ENCODE data around the gene PRRT4.

Gene PRRT4

GRCh38 chr7:128344431-128344774 lies 17.1 kb downstream of the PRRT4 start:
- no peak for DNase-seq (ENCODE audit: low read depth)

DNA sequence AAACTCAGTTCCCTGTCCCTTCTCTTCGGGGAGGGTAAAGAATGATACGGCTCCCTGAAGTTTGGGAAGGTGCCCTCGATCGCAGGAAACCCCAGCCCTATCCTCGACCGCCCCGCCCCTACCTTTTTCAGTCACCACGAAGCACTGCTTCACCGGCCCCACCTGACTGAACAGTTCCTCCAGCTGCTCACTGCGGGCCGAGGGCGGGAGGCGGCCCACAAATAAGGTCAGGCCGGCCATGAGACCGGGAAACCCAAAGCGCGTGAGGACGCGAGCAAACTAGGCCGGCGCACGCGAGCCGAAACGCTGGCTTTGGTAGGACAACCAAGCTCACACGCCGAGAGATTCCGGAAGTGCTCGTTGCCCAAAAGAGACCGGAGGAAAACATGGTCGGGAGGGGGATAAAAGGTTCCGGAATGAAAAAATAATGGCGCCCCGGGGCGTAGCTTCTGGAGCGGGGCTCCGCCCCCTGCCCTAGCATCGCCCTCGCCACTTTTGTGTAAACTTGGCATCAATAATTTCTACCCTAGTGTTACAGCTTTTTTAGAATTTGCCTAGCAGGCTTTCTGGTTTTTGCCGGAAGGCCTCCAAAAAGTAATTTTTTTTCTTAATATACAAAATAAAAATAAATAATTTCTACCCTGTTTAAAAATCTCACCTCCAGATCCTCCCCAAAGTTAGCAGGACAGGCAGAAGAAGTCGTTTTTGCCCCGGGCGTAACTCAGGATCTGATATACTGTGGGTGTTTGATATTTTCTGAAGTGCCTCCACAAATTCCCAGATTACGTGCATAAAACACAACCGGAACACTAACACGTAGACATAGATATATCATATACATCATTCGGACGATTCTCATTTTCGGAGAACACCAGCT lies 17.7 kb downstream of the PRRT4 start, which contains the start of gene RBM28:
Gene RBM28, minus strand, starts transcription at position 355 of the 877 bp plus-strand sequence. Its CDS starts 115 bp downstream, at position 240.
- DNase-seq (ENCODE audit: low read depth) = peak; percentile 88

DNA sequence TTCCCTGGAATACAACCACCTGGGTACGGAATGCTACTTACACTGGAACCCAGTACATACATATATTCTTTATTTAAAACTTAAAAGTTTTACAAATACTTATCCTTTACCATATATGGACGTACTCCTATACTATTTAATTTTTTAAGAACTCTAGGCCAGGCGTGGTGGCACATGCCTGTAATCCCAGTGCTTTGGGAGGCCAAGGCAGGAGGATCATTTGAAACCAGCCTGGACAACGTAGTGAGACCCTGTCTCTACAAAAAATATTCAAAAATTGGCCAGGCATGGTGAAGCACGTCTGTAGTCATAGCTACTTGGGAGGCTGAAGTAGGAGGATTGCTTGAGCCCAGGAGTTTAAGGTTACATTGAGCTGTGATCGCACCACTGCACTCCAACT lies 19.8 kb downstream of the PRRT4 start:
- DNase-seq (ENCODE audit: low read depth) = no peak

DNA sequence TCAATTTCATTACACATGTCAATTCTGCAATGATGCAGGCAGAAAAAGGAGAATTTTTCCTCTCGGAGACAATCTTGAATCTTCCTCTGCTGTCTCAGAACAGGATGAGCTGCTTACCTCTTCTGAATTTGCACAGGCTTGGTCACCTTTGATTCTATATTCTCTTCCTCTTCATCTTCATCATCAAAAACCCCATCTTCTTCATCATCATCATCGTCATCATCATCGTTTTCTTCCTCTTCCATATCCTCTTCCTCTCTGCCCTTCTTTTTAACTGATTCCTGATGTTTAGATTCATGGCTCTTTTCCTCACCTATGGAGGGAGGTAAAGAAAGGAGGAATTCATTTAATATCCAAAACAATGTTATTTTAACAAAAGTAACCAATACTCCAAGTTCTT lies 25.8 kb downstream of the PRRT4 start:
- no peak for DNase-seq (ENCODE audit: low read depth)

GRCh38 chr7:128324368-128324680 lies 37.2 kb downstream of the PRRT4 start:
- no peak for DNase-seq (ENCODE audit: low read depth)

DNA sequence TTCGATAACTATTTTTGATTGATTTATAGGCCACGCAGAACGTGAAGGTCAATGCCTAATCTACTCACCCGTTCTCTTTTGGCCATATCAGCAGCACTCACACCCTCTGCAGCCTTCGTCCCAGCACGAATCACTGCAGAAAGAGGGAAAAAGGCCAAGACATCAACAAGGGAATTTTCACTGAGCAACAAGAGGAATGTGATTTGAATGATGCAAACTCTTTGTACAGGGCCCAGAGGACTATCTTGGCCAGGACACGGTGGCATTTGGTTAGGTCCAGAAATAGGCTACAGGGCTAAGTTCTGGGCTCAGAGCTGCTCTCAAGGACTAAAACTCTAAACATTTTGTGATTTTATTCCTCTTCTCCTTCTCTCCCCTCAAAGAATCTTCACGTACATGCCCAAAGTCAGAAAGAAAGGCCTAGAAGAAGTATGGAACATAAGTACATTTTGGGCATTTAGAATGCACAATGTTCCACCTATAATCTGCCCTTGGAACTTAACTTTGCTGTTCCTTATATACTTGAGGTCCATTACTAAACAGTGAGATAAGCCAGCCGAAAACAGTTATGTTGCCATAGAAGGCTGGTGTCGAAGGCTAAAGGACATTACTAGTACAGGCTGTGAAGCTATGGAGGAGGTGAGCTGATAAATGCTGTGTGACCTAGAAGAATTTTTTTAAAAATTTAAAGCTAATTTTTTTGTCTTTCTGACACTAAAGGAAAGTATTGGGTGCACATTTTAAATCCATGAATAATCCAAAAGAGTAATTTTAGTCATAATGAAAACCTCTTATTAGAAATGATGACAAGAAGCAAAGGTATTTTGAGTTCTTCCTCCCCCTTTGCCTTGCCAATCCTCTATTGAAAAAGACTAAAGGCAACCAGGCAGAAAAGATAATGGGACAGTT lies 37.8 kb downstream of the PRRT4 start:
- peak; percentile 50 for DNase-seq (ENCODE audit: low read depth)

DNA sequence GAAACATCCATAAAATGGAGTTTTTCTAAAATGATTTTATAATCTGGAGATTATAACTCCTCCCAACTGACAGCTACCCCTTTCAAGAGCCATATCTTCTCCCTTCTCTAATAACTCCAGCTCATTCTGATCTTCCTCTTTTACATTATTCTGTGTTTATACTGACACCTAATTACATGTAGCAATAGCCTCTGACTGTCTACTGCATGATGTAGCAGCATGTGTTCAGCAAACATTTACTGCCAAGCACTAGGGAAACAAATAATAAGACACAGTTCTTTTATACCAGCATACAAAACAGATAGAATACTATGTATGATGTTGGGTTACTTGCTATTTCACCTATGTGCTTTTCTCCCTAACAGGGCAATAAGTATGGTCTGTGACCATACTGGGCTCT lies 38.5 kb downstream of the PRRT4 start:
- no peak for DNase-seq (ENCODE audit: low read depth)

GRCh38 chr7:128322040-128322643 lies 39.3 kb downstream of the PRRT4 start:
- DNase-seq (ENCODE audit: low read depth) = peak; percentile 56

- DNase-seq (ENCODE audit: low read depth) = no peak
Measured at GRCh38 chr7:128321044-128321422, 40.5 kb downstream of the PRRT4 start.

DNA sequence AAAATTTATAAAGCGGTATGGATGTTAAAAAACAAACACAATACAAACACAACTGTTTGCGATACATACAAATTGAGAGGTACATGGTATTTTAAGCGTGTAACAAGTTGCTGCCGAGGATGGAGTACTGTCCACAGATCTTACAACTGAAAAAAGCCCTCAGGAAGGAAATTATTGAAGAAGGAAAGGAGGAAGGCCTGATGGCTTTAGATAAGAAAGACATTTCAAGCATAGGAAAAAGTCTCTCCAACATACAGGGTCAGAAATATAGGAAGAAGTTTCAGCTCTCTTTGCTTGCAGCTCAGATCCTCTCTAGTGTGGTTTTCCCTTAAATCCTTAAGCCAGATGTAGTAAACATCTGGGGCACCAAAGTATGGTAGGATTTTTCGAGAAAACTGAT lies 42.8 kb downstream of the PRRT4 start:
- DNase-seq (ENCODE audit: low read depth) = no peak

DNA sequence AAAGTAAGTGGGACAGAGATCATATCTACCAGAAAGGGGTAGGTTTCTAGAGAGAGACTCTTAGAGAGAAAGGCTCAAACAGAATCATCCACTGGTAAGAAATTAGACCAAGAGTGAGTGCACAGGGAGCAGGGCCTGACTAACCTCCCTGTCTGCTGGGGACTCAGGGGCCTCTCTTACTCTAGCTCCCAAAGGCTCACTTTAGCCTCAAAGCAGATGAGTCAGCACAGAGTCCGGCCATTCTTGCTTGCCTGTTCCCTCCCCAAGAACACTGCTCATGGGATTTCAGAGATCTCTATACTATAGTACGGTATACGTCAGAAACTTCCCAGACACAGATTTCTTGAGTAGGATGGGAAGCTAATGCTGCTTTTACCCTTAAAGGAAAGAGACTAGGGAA lies 50.5 kb downstream of the PRRT4 start:
- no peak for DNase-seq (ENCODE audit: low read depth)

- DNase-seq (ENCODE audit: low read depth) = no peak
Measured at GRCh38 chr7:128310499-128310898, 51.0 kb downstream of the PRRT4 start.

DNA sequence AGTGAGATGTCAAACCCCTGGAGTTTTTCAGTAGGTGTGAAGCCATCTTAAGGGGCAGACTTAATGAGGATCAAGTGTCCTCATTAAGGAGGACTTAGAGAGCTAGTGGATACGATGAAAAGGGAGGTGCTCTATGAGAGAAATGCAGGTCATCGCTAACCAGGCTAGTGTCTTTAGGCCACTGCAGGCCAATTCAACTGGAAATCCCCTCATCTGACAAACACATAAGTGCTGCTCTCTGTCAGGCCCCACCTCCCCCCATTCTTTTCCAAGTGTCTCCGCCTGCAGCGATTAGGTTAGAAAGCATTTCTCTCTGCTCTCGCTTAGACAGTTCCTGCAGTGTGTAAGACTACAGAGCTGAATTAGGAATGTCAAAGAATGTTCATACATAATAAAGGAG lies 51.5 kb downstream of the PRRT4 start:
- no peak for DNase-seq (ENCODE audit: low read depth)

GRCh38 chr7:128309124-128309523 lies 52.4 kb downstream of the PRRT4 start:
- DNase-seq (ENCODE audit: low read depth) = no peak

DNA sequence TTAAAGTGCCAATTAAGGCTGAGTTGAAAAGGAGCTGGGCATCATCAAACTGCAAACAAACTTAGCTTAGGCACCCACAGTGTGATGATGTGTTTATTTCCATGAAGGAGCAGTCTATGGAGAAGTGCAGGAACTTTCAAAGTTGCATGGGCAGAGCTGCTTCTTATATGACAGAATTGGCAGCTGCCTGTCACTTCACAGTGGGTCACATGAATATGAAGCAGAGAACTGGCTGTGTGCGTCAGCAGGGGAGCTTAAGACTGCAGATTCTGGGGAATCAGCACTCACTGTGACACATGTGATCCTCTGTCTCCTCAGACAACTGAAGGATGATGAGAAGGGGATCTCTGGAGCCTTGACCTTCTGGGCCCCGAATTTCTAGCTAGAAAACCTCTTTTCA lies 54.4 kb downstream of the PRRT4 start:
- no peak for DNase-seq (ENCODE audit: low read depth)

DNA sequence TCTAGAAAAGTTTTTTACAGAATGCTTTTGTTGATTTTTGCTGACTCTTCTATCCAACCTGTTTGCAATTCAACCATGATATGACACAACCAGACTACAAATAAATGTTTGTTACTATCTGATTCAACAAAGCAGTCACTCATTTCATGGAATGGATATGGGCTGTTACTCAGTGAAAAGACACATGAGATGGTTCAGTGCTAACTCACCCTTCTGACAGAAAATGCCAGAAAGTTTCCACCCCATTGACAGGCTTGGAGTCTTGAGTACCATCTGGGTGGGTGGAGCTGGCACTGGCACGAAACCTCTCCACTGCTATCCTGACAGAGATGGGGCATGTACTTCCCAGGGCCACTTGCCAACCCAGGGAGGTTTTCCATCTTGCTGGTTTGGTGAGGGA lies 57.3 kb downstream of the PRRT4 start:
- peak; percentile 67 for DNase-seq (ENCODE audit: low read depth)

- DNase-seq (ENCODE audit: low read depth) = no peak
Measured at GRCh38 chr7:128303643-128304042, 57.8 kb downstream of the PRRT4 start.

DNA sequence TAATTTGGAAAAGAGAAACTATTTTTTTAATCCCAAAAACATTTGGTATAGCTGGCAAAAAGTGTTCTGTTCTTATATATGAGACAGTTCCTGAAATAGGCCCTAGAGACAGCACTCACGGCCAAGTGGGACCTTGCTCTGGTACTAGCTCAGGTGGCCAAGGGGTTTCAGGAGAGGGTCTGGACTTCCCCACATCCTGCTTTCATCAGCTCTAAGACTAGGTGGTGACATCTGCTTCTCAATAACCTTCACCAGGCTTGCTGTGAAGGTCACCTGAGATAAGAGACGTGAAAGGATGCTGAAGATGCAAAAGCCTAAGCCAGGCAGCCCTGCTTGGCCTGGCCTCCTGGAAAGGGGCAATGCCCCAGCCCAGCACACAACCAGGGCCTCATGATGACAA lies 58.4 kb downstream of the PRRT4 start:
- no peak for DNase-seq (ENCODE audit: low read depth)

- DNase-seq (ENCODE audit: low read depth) = no peak
Measured at GRCh38 chr7:128302139-128302538, 59.4 kb downstream of the PRRT4 start.

Data from fibroblast of gingiva (primary cell).